ENCODE measurements around the gene RIC8B.

Gene RIC8B

DNA sequence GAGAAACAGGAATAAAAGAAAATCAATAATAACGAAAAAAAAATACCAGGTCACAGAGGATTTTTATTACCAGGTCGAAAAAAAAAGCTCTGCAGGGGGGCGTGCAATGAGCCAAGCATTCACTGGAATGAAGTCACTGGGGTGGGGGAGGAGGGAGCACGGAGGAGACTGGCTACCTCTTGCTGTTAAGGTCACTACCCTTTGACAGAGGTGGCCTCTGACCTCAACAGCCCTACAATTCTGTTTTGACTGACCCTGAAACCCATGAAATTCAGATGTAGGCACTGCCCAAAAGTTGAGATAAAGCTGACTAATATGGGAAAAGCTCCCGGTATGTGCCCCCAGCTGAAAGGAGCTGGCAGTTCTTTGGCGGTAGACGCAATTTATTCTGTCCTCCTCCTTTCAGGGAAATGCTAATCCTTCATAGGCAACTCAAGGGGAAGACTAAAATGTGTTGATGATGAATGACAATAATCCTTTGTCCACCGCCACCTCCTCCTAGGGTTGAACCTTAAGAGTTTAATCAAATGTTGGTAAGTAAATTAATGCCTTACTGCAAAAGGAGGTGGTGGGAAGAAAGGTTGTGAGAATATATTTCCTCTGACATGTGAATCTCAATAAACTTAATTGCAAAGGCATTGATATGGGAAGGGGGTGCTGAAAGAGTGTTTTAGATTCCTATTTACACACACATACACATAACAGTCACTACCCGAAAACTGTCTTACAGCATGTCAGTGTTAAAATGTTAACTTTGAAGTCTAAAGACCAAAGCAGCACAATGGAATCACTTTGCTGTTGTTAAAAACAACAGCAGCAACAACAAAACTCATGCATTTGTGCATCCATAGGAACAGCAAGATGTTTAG is 6.3 kb upstream of the RIC8B start:
- TF ChIP-seq, protein P1, sequence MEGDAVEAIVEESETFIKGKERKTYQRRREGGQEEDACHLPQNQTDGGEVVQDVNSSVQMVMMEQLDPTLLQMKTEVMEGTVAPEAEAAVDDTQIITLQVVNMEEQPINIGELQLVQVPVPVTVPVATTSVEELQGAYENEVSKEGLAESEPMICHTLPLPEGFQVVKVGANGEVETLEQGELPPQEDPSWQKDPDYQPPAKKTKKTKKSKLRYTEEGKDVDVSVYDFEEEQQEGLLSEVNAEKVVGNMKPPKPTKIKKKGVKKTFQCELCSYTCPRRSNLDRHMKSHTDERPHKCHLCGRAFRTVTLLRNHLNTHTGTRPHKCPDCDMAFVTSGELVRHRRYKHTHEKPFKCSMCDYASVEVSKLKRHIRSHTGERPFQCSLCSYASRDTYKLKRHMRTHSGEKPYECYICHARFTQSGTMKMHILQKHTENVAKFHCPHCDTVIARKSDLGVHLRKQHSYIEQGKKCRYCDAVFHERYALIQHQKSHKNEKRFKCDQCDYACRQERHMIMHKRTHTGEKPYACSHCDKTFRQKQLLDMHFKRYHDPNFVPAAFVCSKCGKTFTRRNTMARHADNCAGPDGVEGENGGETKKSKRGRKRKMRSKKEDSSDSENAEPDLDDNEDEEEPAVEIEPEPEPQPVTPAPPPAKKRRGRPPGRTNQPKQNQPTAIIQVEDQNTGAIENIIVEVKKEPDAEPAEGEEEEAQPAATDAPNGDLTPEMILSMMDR (conservative IDR thresholded peaks at IDR 0.05; ENCODE audit: low read depth, low read length), result no peak
- H3K4me3 ChIP-seq (ENCODE audit: low read depth, low read length), result no peak overlapping the region
- DNase-seq (ENCODE audit: low read depth), result peak; percentile 60

DNA sequence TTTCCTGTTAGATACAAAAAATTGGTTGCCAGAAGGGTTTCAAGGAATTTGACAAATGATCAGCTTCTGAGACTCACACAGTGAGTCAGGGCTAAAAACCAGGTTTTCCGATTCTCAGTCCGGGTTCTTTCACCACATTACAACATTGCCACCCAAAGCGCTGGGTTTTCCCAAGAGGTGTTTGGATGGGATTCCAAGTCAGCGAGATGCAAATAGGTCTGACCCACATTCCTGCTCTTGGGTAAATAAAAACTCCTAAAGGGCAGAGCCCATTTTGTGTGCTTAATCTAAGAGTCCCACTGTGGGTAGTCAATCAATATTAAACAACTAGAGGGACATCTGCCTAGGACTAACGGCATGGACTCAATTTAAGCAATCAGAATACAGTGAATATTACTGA is 5.4 kb upstream of the RIC8B start:
- no peak for DNase-seq (ENCODE audit: low read depth)
- TF ChIP-seq, protein P1 (conservative IDR thresholded peaks at IDR 0.05; ENCODE audit: low read depth, low read length), result no peak
- H3K4me3 ChIP-seq (ENCODE audit: low read depth, low read length), result no peak overlapping the region

DNA sequence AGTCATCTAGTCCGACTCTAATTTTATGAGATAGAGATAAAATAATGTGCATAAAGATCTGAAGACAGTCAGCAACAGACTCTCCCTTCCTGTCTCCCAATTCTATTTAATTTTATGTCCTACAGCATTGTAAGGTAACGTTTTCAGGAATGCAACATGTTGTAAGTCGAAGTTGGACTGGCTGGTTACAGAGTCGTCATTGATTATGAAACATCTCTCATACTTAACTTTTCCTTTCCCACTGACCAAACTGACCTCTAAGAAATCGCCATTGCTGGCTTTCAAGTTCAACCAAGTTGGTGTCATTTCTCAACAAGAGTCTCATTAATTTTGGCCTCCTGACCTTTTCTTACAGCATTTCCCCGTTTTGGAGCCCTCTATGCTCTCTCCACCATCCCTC is 4.9 kb upstream of the RIC8B start:
- TF ChIP-seq, protein P1 (conservative IDR thresholded peaks at IDR 0.05; ENCODE audit: low read depth, low read length), result no peak
- no peak overlapping the region for H3K4me3 ChIP-seq (ENCODE audit: low read depth, low read length)
- DNase-seq (ENCODE audit: low read depth), result no peak

DNA sequence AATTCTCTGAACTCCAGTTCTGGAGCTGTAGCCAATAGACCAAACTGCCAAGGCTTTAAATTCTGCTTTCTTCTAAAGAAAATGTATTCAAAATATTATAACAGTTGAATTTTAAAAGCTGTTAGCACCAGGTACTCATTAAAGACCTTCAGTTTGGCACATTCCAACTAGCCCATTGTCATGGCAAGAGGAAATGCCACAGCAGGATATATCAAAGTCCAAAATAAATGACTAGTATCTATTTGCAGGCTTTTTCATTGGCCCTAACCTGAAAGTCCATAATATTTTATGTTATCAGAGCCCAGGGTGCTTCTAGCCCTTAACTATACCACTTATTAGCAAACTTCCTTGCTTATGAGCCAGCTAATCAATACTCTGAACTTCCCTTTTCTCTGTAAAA is 3.1 kb upstream of the RIC8B start:
- no peak for DNase-seq (ENCODE audit: low read depth)
- TF ChIP-seq, protein P1 (conservative IDR thresholded peaks at IDR 0.05; ENCODE audit: low read depth, low read length), result no peak
- no peak overlapping the region for H3K4me3 ChIP-seq (ENCODE audit: low read depth, low read length)

DNA sequence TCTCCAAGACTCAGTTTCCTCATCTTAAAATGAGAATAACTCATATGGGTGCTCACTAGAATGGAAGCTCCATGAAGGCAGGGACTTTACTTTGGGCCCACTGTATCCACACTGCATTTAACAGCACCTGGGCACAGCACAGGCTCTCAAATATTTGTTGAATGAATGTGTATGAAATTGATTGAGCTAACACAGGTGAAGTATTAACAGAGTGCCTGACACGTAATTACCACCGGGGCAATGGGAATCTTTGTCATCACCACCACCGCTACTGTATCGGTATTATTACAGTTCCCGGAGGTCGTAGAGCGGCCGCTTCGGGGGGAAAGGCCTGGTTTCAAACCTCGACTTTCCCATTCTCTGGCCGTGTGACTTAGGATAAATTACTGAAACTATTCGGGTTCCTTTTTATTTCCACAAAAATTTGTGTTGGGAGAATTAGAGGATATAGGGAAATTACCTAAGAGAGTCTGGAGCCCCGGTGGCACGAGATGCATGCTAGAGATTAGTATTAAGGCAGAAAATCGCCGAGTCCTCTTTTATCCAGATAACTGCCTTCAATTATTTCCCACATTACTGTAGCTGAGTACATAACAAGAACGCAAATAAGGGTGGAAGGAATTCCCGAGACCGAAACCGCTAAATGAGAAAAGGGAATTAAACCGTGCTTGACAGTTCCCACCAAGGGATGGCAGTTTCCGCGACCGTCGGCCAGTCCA is 1.0 kb upstream of the RIC8B start:
- TF ChIP-seq, protein P1 (conservative IDR thresholded peaks at IDR 0.05; ENCODE audit: low read depth, low read length), result no peak
- no peak for DNase-seq (ENCODE audit: low read depth)
- peak overlapping the region; percentile 87 for H3K4me3 ChIP-seq (ENCODE audit: low read depth, low read length)

GRCh38 chr12:106774808-106775524 is 484 bp downstream of the RIC8B start:
- H3K4me3 ChIP-seq (ENCODE audit: low read depth, low read length), result peak overlapping the region; percentile 87
- TF ChIP-seq, protein P1 (conservative IDR thresholded peaks at IDR 0.05; ENCODE audit: low read depth, low read length), result no peak
- DNase-seq (ENCODE audit: low read depth), result no peak

Measured in choroid plexus epithelial cell (primary cell).